ENCODE data around the gene JAK1. TPM values are rescaled to one million over a fixed set of nuclear protein-coding genes. Genes with fewer than 3 reads are reported as not detected.
A peak's percentile ranks its signal among the peaks of the same experiment; 100 is the strongest.

Gene JAK1
- total and polyA plus RNA-seq, 9 of the 15 experiments (the other 6 are each of a cell fraction or from before 2014, with no cell fraction given): 9.7 to 44.1 (median 42.5) TPM

DNA sequence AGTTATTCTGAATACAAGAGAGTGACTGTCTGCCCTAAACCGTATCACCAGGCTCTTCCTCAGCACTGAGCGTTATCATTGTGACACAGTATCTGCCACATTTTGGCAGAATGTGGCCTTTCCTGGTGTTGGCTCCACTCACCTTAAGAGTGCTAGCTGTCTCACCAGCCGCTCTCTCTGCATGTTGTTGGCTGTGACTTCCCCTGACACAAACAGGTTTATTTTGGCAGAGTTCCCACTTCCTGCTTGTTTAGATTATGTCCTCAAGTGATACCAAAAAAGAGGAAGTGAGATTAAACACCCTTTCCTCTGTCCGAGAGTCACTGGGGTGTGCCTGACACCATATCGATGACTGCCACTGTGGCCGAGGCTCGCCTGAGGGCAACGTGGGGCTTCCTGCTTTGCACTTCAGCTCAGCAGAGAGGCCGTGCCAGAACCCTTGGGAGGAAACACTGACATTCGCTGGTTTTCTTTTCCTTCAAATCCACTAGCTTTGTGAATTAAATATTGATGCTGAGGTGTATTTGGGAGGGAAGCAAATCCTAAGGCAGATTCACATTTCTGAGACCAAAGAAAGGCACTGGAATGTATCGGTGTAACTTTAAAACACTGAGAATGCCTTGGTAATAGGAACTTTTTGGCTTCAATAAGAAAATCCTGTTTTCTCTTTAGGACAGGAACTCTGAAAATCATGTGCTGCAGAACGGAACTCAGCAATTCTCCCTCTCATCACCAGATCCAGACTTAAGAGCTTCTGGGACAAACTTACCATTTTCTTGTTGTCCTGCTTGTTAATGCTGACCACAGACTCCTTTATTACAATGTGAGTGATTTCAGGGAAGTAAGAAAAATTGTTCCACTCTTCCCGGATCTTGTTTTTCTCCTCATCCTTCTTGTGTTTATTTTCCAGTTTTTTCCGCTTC lies 102.1 kb downstream of the JAK1 start (continued):
- TF ChIP-seq, protein P1, sequence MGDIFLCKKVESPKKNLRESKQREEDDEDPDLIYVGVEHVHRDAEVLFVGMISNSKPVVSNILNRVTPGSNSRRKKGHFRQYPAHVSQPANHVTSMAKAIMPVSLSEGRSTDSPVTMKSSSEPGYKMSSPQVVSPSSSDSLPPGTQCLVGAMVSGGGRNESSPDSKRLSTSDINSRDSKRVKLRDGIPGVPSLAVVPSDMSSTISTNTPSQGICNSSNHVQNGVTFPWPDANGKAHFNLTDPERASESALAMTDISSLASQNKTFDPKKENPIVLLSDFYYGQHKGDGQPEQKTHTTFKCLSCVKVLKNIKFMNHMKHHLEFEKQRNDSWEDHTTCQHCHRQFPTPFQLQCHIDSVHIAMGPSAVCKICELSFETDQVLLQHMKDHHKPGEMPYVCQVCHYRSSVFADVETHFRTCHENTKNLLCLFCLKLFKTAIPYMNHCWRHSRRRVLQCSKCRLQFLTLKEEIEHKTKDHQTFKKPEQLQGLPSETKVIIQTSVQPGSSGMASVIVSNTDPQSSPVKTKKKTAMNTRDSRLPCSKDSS (IDR thresholded peaks at IDR 0.05; ENCODE audit: low read depth, partially characterized antibody): no peak
- no peak for TF ChIP-seq ZC3H11A (IDR thresholded peaks at IDR 0.05; ENCODE audit: low read depth, low read length)
- TF ChIP-seq ZNF12 (CRISPR knock-in tag; IDR thresholded peaks at IDR 0.05): peak; percentile 89
- TF ChIP-seq KDM5B (IDR thresholded peaks at IDR 0.05; ENCODE audit: insufficient replicate concordance, low read depth, low read length): peak; percentile 73
- TF ChIP-seq, protein P2, sequence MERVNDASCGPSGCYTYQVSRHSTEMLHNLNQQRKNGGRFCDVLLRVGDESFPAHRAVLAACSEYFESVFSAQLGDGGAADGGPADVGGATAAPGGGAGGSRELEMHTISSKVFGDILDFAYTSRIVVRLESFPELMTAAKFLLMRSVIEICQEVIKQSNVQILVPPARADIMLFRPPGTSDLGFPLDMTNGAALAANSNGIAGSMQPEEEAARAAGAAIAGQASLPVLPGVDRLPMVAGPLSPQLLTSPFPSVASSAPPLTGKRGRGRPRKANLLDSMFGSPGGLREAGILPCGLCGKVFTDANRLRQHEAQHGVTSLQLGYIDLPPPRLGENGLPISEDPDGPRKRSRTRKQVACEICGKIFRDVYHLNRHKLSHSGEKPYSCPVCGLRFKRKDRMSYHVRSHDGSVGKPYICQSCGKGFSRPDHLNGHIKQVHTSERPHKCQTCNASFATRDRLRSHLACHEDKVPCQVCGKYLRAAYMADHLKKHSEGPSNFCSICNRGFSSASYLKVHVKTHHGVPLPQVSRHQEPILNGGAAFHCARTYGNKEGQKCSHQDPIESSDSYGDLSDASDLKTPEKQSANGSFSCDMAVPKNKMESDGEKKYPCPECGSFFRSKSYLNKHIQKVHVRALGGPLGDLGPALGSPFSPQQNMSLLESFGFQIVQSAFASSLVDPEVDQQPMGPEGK (CRISPR knock-in tag; IDR thresholded peaks at IDR 0.05; ENCODE audit: borderline replicate concordance): no peak
- no peak for TF ChIP-seq SAFB (IDR thresholded peaks at IDR 0.05; ENCODE audit: borderline replicate concordance, low read depth, low read length)
- TF ChIP-seq CCNT2 (IDR thresholded peaks at IDR 0.05; ENCODE audit: borderline replicate concordance, extremely low read depth, insufficient read length, low read depth, low read length): peak; percentile 80
- no peak for TF ChIP-seq RBM22 (IDR thresholded peaks at IDR 0.05; ENCODE audit: low read depth, low read length, poor library complexity, severe bottlenecking)
- no peak for TF ChIP-seq BRD4 (IDR thresholded peaks at IDR 0.05)
- TF ChIP-seq, protein P3, sequence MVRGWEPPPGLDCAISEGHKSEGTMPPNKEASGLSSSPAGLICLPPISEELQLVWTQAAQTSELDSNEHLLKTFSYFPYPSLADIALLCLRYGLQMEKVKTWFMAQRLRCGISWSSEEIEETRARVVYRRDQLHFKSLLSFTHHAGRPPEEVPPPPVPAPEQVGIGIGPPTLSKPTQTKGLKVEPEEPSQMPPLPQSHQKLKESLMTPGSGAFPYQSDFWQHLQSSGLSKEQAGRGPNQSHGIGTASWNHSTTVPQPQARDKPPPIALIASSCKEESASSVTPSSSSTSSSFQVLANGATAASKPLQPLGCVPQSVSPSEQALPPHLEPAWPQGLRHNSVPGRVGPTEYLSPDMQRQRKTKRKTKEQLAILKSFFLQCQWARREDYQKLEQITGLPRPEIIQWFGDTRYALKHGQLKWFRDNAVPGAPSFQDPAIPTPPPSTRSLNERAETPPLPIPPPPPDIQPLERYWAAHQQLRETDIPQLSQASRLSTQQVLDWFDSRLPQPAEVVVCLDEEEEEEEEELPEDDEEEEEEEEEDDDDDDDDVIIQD (CRISPR knock-in tag; IDR thresholded peaks at IDR 0.05): no peak
- TF ChIP-seq EGR1 (conservative IDR thresholded peaks at IDR 0.05): no peak
- TF ChIP-seq SMAD1 (IDR thresholded peaks at IDR 0.05; ENCODE audit: low read depth, low read length, partially characterized antibody): peak; percentile 92
- no peak for TF ChIP-seq MCM3 (IDR thresholded peaks at IDR 0.05)
- no peak for TF ChIP-seq SREBF2 (CRISPR knock-in tag; IDR thresholded peaks at IDR 0.05)
- TF ChIP-seq ZNF140 (CRISPR knock-in tag; IDR thresholded peaks at IDR 0.05): no peak
- TF ChIP-seq NFIC (IDR thresholded peaks at IDR 0.05): peak; percentile 100
- TF ChIP-seq, protein P4, sequence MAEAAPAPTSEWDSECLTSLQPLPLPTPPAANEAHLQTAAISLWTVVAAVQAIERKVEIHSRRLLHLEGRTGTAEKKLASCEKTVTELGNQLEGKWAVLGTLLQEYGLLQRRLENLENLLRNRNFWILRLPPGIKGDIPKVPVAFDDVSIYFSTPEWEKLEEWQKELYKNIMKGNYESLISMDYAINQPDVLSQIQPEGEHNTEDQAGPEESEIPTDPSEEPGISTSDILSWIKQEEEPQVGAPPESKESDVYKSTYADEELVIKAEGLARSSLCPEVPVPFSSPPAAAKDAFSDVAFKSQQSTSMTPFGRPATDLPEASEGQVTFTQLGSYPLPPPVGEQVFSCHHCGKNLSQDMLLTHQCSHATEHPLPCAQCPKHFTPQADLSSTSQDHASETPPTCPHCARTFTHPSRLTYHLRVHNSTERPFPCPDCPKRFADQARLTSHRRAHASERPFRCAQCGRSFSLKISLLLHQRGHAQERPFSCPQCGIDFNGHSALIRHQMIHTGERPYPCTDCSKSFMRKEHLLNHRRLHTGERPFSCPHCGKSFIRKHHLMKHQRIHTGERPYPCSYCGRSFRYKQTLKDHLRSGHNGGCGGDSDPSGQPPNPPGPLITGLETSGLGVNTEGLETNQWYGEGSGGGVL (CRISPR knock-in tag; IDR thresholded peaks at IDR 0.05): no peak
- TF ChIP-seq L3MBTL2 (IDR thresholded peaks at IDR 0.05): peak; percentile 85
- no peak for TF ChIP-seq ZNF146 (CRISPR knock-in tag; IDR thresholded peaks at IDR 0.05; ENCODE audit: unreplicated experiment)
- no peak for TF ChIP-seq ZNF431 (CRISPR knock-in tag; IDR thresholded peaks at IDR 0.05)
- TF ChIP-seq FOSL1 (tag; conservative IDR thresholded peaks at IDR 0.05): peak; percentile 77
- no peak for TF ChIP-seq ZSCAN29 (IDR thresholded peaks at IDR 0.05)

Data from K562 (cell line).